Mucosa of descending colon (tissue), 3 donors: ENCODE data around the gene FH. TPM values are rescaled to one million over a fixed set of nuclear protein-coding genes. Genes with fewer than 3 reads are reported as not detected.

Experiments used
- ATAC-seq: fragments of 200-7000 bp; cut with Tn5 transposase; one replicate; pipeline ENCODE4 v1.9.1; 2020; ENCODE audit warnings: mild to moderate bottlenecking, moderate library complexity
- DNase-seq, 3 donors: peaks; one replicate each; pipeline ENCODE4 v3.0.0-alpha.2; 2020
- H3K36me3 ChIP-seq: fragments of 200-600 bp; one replicate; pipeline ENCODE4 v1.8.0; 2021; ENCODE audit warnings: low read depth, mild to moderate bottlenecking
- H3K4me1 ChIP-seq: fragments of 200-600 bp; one replicate; pipeline ENCODE4 v1.8.0; 2021; ENCODE audit warnings: low read depth, mild to moderate bottlenecking
- H3K4me3 ChIP-seq: fragments of 200-600 bp; one replicate; pipeline ENCODE4 v1.8.0; 2021; ENCODE audit warnings: mild to moderate bottlenecking
- H3K9me3 ChIP-seq: fragments of 200-600 bp; one replicate; pipeline ENCODE4 v1.8.0; 2021; ENCODE audit warnings: mild to moderate bottlenecking
- intact Hi-C, 2 donors: fragments of 100-400 bp; cut with DNase I in 1 of 2; cut with micrococcal nuclease in 1 of 2; formaldehyde crosslinking; loops; one replicate each; pipeline versions ENCODE4 v1.11.0 to v1.11.1; 2022; cut with DNase I, micrococcal nuclease
- long read RNA-seq, 2 donors: library from polyadenylated mRNA; unstranded; transcript quantifications; one replicate each; pipeline ENCODE4 v2.0.0, GENCODE V29; 2019 to 2021
- total RNA-seq, 3 donors: library from RNA; stranded (reverse); fragmentation: NEBNext Ultra II Directional in 2 of 3; extraction: Animal tissue kit (Norgen Biotek cat#: 25700) in 2 of 3; gene quantifications; one replicate each; pipeline versions ENCODE4 v1.2.1 to v1.2.4, GENCODE V29; 2021 to 2023
- TF ChIP-seq, protein P1 (sequence below): fragments of 200-600 bp; IDR thresholded peaks from one replicate; pipeline ENCODE4 v1.8.0; 2022; ENCODE audit warnings: antibody characterized with exemption, mild to moderate bottlenecking
- donor health status: DM: no; HTN: no; CAD: no; lungs with moderate emphysema.
- donor health status: DM: no; HTN: no; CAD: no.
- donor health status: DM: no; HTN: yes; CAD: no.

Gene FH
- total RNA-seq, result 100 to 1,000 TPM in 1 of 3 donors, 10 to 100 TPM in 2; 81.0 to 103 (median 96.0) TPM
- long read RNA-seq, donor 1, transcript FH-201 (10 exons, 1,797 nt), result major isoform, 71 of 78 reads
- long read RNA-seq, donor 1, partial matches to known transcripts, result 1 of 78 reads
- long read RNA-seq, donor 1, other reads (novel, unspliced or antisense), result 6 of 78 reads
- long read RNA-seq, donor 2, transcript FH-201 (10 exons, 1,797 nt), result major isoform, 99 of 110 reads
- long read RNA-seq, donor 2, partial matches to known transcripts, result 9 of 110 reads
- long read RNA-seq, donor 2, other reads (novel, unspliced or antisense), result 2 of 110 reads

DNA sequence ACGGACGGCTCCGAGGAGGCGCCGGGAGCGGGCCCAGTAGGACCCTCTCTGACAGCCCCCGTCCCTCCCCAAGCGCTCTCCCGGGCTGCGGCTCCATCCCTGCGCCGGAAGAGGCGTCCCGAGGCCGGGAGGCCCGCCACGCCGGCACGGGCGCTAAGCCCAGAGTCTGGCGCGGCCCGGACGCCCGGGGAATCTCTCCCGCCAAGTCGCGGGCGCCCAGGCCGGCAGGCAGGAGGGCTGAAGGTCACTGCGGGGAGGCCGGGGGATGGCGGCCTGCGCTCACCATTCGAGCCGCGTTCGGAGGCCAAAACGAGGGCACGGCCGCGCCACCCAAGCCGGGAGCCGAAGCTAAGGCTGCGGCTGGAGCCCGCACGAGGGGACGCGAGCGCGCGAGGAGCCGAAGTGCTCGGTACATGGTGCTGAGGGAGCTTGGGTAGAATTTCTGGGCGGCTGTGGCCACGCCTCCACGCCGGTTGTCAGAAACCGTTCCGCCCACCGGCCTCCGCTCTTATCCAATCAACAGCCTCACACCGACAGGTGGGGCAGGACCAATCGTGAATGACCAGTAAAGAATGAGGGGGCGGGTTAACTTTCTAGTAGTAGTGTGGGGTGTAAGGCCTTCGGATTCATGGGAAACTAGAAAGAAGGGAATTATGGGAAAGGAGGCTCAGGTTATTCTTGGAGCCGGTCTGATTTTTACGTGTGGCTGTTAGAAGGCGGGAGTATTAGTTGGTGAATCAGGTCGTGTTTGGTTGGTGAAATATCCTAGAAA, at the start of gene FH:
Gene FH, minus strand, starts transcription at position 448 of the 772 bp plus-strand sequence. Its CDS starts 33 bp downstream, at position 415.
- TF ChIP-seq, protein P1, sequence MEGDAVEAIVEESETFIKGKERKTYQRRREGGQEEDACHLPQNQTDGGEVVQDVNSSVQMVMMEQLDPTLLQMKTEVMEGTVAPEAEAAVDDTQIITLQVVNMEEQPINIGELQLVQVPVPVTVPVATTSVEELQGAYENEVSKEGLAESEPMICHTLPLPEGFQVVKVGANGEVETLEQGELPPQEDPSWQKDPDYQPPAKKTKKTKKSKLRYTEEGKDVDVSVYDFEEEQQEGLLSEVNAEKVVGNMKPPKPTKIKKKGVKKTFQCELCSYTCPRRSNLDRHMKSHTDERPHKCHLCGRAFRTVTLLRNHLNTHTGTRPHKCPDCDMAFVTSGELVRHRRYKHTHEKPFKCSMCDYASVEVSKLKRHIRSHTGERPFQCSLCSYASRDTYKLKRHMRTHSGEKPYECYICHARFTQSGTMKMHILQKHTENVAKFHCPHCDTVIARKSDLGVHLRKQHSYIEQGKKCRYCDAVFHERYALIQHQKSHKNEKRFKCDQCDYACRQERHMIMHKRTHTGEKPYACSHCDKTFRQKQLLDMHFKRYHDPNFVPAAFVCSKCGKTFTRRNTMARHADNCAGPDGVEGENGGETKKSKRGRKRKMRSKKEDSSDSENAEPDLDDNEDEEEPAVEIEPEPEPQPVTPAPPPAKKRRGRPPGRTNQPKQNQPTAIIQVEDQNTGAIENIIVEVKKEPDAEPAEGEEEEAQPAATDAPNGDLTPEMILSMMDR, result peak; percentile 27
- DNase-seq, result peak; percentile 96 to 98 (median 96)
- ATAC-seq, result peak; percentile 99
- Histone ChIP-seq H3K4me3 (peak within 1 kb of the TSS; percentile 87), H3K4me1 (peaks cover 11% of the 10 kb centered on the region), H3K36me3 (peaks cover 3% of the 10 kb centered on the region), H3K9me3 (no peaks in the 10 kb centered on the region)
- intact Hi-C loops, result no loop called here

DNA sequence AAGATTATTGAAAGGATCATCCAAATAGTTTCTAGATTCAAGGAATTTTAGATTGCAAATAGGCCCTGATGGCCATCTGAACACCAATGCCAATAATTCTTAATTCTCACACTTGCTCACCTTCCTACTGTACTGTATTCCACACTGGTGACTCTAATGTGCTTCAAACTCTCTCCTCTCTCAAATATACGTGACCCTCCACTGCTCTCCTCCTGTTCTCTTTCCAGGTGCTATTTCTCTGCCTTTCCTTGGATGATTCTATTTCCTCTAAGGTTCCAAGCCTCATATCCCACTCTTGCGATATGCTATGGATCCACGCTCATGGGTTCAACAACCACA, 41.3 kb upstream of the FH start:
- intact Hi-C loops, result no loop called here
- ATAC-seq (no peak), DNase-seq (no peak)
- Histone ChIP-seq H3K9me3 (no peaks in the 10 kb centered on the region), H3K4me3 (no peak overlapping the region), H3K4me1 (no peaks in the 10 kb centered on the region), H3K36me3 (no peaks in the 10 kb centered on the region)
- TF ChIP-seq, protein P1, result no peak

DNA sequence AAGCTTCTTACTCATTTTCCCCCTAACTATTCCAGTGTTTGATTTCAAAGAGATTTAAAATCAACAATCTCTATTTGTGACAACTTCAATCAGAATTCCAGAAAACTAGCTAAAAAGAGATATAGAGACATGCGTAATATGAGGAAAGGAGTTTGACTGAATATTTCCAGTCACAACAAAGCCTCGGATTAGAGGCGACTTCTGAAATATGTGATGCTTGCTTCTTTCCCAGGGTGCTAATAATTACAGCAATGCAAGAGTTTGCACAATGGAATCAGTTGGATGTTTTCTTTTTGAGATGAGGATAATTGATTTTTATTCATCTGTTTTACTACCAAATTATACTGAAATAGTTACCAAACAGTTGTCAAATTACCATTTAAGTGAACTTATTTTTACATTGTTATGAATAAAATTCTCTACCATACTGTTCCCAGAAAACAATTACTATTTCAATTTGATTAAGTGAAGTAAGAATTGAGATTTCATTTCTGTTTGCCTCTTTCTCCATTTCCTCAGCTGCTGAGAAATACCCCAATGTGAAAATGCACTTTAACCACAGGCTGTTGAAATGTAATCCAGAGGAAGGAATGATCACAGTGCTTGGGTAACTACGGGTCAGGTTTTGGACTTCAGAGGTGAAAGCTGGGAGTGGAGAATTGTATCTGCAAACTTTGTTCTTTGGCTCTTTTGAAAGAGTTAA, 40.7 kb upstream of the FH start:
- DNase-seq, result no peak
- no peaks in the 10 kb centered on the region for H3K36me3 ChIP-seq
- no peak overlapping the region for H3K4me3 ChIP-seq
- no peaks in the 10 kb centered on the region for H3K9me3 ChIP-seq
- TF ChIP-seq, protein P1, result no peak
- intact Hi-C loops, result no loop called here
- H3K4me1 ChIP-seq, result no peaks in the 10 kb centered on the region
- no peak for ATAC-seq

DNA sequence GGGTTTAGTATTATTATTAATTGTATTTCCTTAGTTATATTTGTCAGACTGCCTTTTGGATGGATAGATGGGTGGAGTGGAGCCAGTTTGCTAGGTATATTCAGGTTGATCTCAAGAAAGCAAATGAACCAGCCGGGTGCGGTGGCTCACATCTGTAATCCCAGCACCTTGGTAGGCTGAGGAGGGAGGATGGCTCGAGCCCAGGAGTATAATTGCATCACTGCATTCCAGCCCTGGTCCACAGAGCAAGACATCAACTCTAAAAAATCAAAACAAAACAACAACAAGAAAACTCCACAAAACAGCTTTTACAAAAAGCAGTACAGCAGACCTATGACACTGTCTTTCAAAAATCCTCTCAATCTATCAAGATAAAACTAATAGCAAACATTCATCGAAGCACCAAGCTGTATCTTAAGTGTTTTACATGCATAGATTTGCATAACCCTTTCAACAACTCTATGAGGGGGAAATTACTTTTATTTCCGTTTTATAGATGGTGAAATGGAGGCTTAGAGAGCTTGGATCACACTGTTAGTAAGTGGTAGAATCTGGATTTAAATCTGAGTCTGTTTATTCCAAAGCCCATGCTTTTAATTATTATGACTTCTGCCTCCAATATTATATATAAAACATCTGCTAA, 38.1 kb upstream of the FH start:
- Histone ChIP-seq H3K36me3 (no peaks in the 10 kb centered on the region), H3K4me1 (no peaks in the 10 kb centered on the region), H3K4me3 (no peak overlapping the region), H3K9me3 (no peaks in the 10 kb centered on the region)
- DNase-seq, result no peak
- ATAC-seq, result no peak
- TF ChIP-seq, protein P1, result no peak
- intact Hi-C loops, result no loop called here

DNA sequence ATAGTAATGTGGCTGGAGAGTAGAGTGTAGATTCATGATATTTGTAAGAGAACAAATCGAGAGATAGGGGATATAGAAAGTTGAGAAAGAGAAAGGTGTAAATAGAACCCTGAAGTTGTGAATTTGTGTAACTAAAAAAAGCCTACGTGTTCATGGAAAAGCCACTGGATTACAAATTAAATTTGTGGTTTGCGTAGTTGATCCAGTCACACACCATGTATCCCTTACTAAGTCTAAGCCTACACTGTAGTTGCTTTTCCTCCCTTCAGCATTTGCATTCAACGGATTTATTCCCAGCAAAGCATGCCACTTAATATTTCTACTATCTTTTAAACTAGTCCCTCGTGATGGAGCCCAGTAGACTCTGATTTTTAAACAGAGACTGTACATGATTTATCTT, 37.5 kb upstream of the FH start:
- H3K9me3 ChIP-seq, result no peaks in the 10 kb centered on the region
- DNase-seq (no peak), ATAC-seq (no peak)
- no peaks in the 10 kb centered on the region for H3K36me3 ChIP-seq
- H3K4me3 ChIP-seq, result no peak overlapping the region
- intact Hi-C loops, result no loop called here
- H3K4me1 ChIP-seq, result no peaks in the 10 kb centered on the region
- TF ChIP-seq, protein P1, result no peak
